Measurements from ENCODE around the gene HSPA12A. TPM values are rescaled to one million over a fixed set of nuclear protein-coding genes. Genes with fewer than 3 reads are reported as not detected.
A peak's percentile ranks its signal among the peaks of the same experiment; 100 is the strongest.

The HSPA12A gene
- total and polyA plus RNA-seq, 2 of the 13 experiments (the other 11 are each of a cell fraction or from before 2014, with no cell fraction given) = 6.4 to 13.6 TPM

GRCh38 chr10:116748041-116748440, 5.7 kb upstream of the HSPA12A start (continued):
- TF ChIP-seq FOSL1 (CRISPR knock-in tag; IDR thresholded peaks at IDR 0.05; ENCODE audit: borderline replicate concordance) (peak; percentile 69), RARA (CRISPR knock-in tag; IDR thresholded peaks at IDR 0.05) (peak; percentile 49; the same call in 1 of the 2 replicates), JUN (CRISPR knock-in tag; IDR thresholded peaks at IDR 0.05) (peak; percentile 28; the same call in 1 of the 2 replicates)

- CTCF ChIA-PET (ENCODE audit: low intra/inter-chr PET ratio, low total read pairs) = no interaction called here
- peaks cover 0 to 23% of the 10 kb centered on the region in 2 experiments; a peak in 2 of 5 replicates for H3K27me3 ChIP-seq (ENCODE audit: control insufficient read depth in 1 of 2, insufficient read depth in 2 of 2, low read length in 2 of 2)
- peaks cover 47% of the 10 kb centered on the region for H3K4me1 ChIP-seq (ENCODE audit: insufficient read depth, low read length)
- TF ChIP-seq RAD51 (IDR thresholded peaks at IDR 0.05; ENCODE audit: borderline replicate concordance) (peak; percentile 88), NKX3-1 (CRISPR knock-in tag; IDR thresholded peaks at IDR 0.05) (no peak), BHLHE40 (IDR thresholded peaks at IDR 0.05; ENCODE audit: low read length) (0 out of 2 replicates have a peak, but pooled peaks have one; percentile 13), USF2 (IDR thresholded peaks at IDR 0.05; ENCODE audit: low read depth, low read length) (peak; percentile 81), USF2 (CRISPR knock-in tag; IDR thresholded peaks at IDR 0.05; ENCODE audit: borderline replicate concordance) (no peak), ZNF747 (CRISPR knock-in tag; IDR thresholded peaks at IDR 0.05; ENCODE audit: borderline replicate concordance) (no peak)
- H3K4me2 ChIP-seq (ENCODE audit: low read depth, low read length) = peak overlapping the region; percentile 37
- no peaks in the 10 kb centered on the region for H4K20me1 ChIP-seq (ENCODE audit: insufficient read depth, low read length)
- ATAC-seq (no peak), DNase-seq (ENCODE audit: low spot score) (no peak), FAIRE-seq (no peak)
- POLR2A ChIA-PET = no interaction called here
- H2AFZ ChIP-seq (ENCODE audit: low read length) = no peak overlapping the region
- H3K4me3 ChIP-seq (replicated peaks in 1 of 3; ENCODE audit: insufficient read depth in 1 of 3, low read depth in 2 of 3, low read length in 3 of 3) = no peak overlapping the region
- intact Hi-C loops (cut with micrococcal nuclease; ENCODE audit: unreplicated experiment) = no loop called here
- no peaks in the 10 kb centered on the region for H3K79me2 ChIP-seq (ENCODE audit: insufficient read depth, low read length)
- no peak overlapping the region for H3K9ac ChIP-seq (ENCODE audit: insufficient read depth, low read depth, low read length)
- no peak overlapping the region for H3K27ac ChIP-seq (ENCODE audit: extremely low read length, insufficient read depth, low read length)
- WGBS (ENCODE audit: low lambda C conversion rate) = 3% methylated on average over 7 of the region's 7 CpGs
- no peaks in the 10 kb centered on the region for H3K36me3 ChIP-seq (replicated peaks in 1 of 2; ENCODE audit: control insufficient read depth in 1 of 2, insufficient read depth in 2 of 2, low read length in 2 of 2)
- no peaks in the 10 kb centered on the region for H3K9me3 ChIP-seq (ENCODE audit: low read length)
- in situ Hi-C loops (cut with HindIII; ENCODE audit: extremely low pct_ligation_motif_present, low pct_unique_long_range_greater_than_20kb) = no loop called here
- BruUV-seq (replicated peaks) = no TSS peak
These were observed 5.0 kb upstream of the HSPA12A start for GRCh38 chr10:116747325-116747724.
